MM.1S (cell line): ENCODE data around the gene TMEM240.
"Not testable (repeated sequence)": the region's sequence is repeated elsewhere in the genome, so short reads cannot be mapped to it uniquely, and the experiment has no call there.

Experiments used
- EZH2 ChIP-seq: fragments of 300-600 bp; sonication (generic); optimal IDR thresholded peaks from 2 replicates; pipeline ENCODE3; 2017; ENCODE audit warnings: low read depth, mild to moderate bottlenecking, antibody characterized with exemption, low read length, mixed read lengths
- EZH2phosphoT487 ChIP-seq: fragments of 300-600 bp; sonication (generic); IDR thresholded peaks from 2 replicates; pipeline ENCODE4 v1.6.1; 2018; ENCODE audit warnings: antibody characterized with exemption, low read length
- TF ChIP-seq, protein P1 (sequence below): fragments of 300-600 bp; sonication (generic); IDR thresholded peaks from 2 replicates; pipeline ENCODE4 v1.5.1; 2016; ENCODE audit warnings: antibody characterized with exemption, low read length, mixed read lengths

DNA sequence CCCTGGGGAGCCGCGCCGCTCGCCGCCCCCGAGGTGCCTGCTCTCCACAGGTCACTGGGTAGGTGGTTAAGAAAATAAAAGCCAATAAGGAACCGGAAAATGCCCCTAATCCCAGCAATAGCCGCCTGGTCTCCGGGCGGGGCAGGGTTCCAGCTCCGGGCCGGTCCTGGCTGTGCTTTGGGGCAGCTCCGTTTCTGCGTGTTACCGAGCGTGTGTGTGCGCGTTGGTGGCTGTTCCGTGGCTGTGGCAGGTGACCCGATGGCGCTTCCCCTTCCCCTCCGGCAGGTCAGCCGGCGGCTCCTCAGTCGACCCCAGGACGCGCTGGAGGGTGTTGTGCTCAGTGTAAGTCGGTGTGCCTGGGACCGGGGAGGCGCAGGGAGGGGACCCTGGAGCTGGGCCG is 17.2 kb downstream of the TMEM240 start:
- TF ChIP-seq, protein P1, sequence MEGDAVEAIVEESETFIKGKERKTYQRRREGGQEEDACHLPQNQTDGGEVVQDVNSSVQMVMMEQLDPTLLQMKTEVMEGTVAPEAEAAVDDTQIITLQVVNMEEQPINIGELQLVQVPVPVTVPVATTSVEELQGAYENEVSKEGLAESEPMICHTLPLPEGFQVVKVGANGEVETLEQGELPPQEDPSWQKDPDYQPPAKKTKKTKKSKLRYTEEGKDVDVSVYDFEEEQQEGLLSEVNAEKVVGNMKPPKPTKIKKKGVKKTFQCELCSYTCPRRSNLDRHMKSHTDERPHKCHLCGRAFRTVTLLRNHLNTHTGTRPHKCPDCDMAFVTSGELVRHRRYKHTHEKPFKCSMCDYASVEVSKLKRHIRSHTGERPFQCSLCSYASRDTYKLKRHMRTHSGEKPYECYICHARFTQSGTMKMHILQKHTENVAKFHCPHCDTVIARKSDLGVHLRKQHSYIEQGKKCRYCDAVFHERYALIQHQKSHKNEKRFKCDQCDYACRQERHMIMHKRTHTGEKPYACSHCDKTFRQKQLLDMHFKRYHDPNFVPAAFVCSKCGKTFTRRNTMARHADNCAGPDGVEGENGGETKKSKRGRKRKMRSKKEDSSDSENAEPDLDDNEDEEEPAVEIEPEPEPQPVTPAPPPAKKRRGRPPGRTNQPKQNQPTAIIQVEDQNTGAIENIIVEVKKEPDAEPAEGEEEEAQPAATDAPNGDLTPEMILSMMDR, result not testable (repeated sequence)
- TF ChIP-seq EZH2, EZH2phosphoT487: not testable (repeated sequence)
